Measurements from ENCODE around the gene GABRA4. TPM values are rescaled to one million over a fixed set of nuclear protein-coding genes. Genes with fewer than 3 reads are reported as not detected.

The GABRA4 gene
- not detected in 2 replicates for total RNA-seq

- no peak within 1 kb of the TSS for H3K27ac Mint-ChIP-seq
- H3K36me3 Mint-ChIP-seq (ENCODE audit: low read depth): no peaks in the 10 kb centered on the region
- DNase-seq (ENCODE audit: low spot score): no peak
- H3K4me3 Mint-ChIP-seq (ENCODE audit: low read depth): peak within 1 kb of the TSS; percentile 31
- H3K27me3 Mint-ChIP-seq (ENCODE audit: low read depth): peaks cover 41% of the 10 kb centered on the region
- intact Hi-C loops (cut with micrococcal nuclease): loop anchor here (5.0 kb wide), 1 partner anchor 39 kb away; the partner anchor contains the start of gene GABRB1
- no peaks in the 10 kb centered on the region for H3K9me3 Mint-ChIP-seq
- peaks cover 5% of the 10 kb centered on the region for H3K4me1 Mint-ChIP-seq (ENCODE audit: low read depth)
Measured at GRCh38 chr4:46993075-46994006, at the start of gene GABRA4. GABRA4 (minus strand) TSS chr4:46993581; CDS start chr4:46993424, 157 bp downstream.

- intact Hi-C loops (cut with micrococcal nuclease): no loop called here
- DNase-seq (ENCODE audit: low spot score): no peak
- H3K9me3 Mint-ChIP-seq: no peaks in the 10 kb centered on the region
- peaks cover 3% of the 10 kb centered on the region for H3K27me3 Mint-ChIP-seq (ENCODE audit: low read depth)
- H3K36me3 Mint-ChIP-seq (ENCODE audit: low read depth): no peaks in the 10 kb centered on the region
- H3K4me3 Mint-ChIP-seq (ENCODE audit: low read depth): no peak overlapping the region
- H3K27ac Mint-ChIP-seq: no peak overlapping the region
- H3K4me1 Mint-ChIP-seq (ENCODE audit: low read depth): no peaks in the 10 kb centered on the region
Measured at GRCh38 chr4:47040828-47041227, 47.4 kb upstream of the GABRA4 start.

GRCh38 chr4:47038263-47038662 lies 44.9 kb upstream of the GABRA4 start:
- H3K9me3 Mint-ChIP-seq: no peaks in the 10 kb centered on the region
- H3K27me3 Mint-ChIP-seq (ENCODE audit: low read depth): peaks cover 6% of the 10 kb centered on the region
- no peak for DNase-seq (ENCODE audit: low spot score)
- no peaks in the 10 kb centered on the region for H3K4me1 Mint-ChIP-seq (ENCODE audit: low read depth)
- no peak overlapping the region for H3K27ac Mint-ChIP-seq
- intact Hi-C loops (cut with micrococcal nuclease): no loop called here
- no peaks in the 10 kb centered on the region for H3K36me3 Mint-ChIP-seq (ENCODE audit: low read depth)
- no peak overlapping the region for H3K4me3 Mint-ChIP-seq (ENCODE audit: low read depth)

GRCh38 chr4:47032405-47033106 lies 39.2 kb upstream of the GABRA4 start:
- peaks cover 18% of the 10 kb centered on the region for H3K4me1 Mint-ChIP-seq (ENCODE audit: low read depth)
- H3K9me3 Mint-ChIP-seq: no peaks in the 10 kb centered on the region
- H3K27ac Mint-ChIP-seq: no peak overlapping the region
- intact Hi-C loops (cut with micrococcal nuclease): loop anchor here (2.0 to 5.0 kb wide), 3 partner anchors 40 to 188 kb away; partner anchors contain the start of gene GABRA4
- H3K27me3 Mint-ChIP-seq (ENCODE audit: low read depth): peaks cover 30% of the 10 kb centered on the region
- H3K4me3 Mint-ChIP-seq (ENCODE audit: low read depth): peak overlapping the region; percentile 63
- DNase-seq (ENCODE audit: low spot score): peak; percentile 25
- no peaks in the 10 kb centered on the region for H3K36me3 Mint-ChIP-seq (ENCODE audit: low read depth)

GRCh38 chr4:47031751-47032404 lies 38.5 kb upstream of the GABRA4 start:
- Mint-ChIP-seq H3K4me1 (ENCODE audit: low read depth) (peaks cover 18% of the 10 kb centered on the region), H3K27me3 (ENCODE audit: low read depth) (peaks cover 30% of the 10 kb centered on the region), H3K4me3 (ENCODE audit: low read depth) (peak overlapping the region; percentile 63), H3K36me3 (ENCODE audit: low read depth) (no peaks in the 10 kb centered on the region), H3K9me3 (no peaks in the 10 kb centered on the region), H3K27ac (no peak overlapping the region)
- intact Hi-C loops (cut with micrococcal nuclease): loop anchor here (2.0 to 5.0 kb wide), 3 partner anchors 40 to 187 kb away; partner anchors contain the start of gene GABRA4
- DNase-seq (ENCODE audit: low spot score): no peak

- intact Hi-C loops (cut with micrococcal nuclease): loop anchor here (5.0 kb wide), 1 partner anchor 39 kb away; the partner anchor contains the start of gene GABRA4
- Mint-ChIP-seq H3K4me3 (ENCODE audit: low read depth) (peak within 1 kb of the TSS; percentile 63), H3K36me3 (ENCODE audit: low read depth) (no peaks in the 10 kb centered on the region), H3K27ac (no peak within 1 kb of the TSS), H3K27me3 (ENCODE audit: low read depth) (peaks cover 30% of the 10 kb centered on the region), H3K9me3 (no peaks in the 10 kb centered on the region), H3K4me1 (ENCODE audit: low read depth) (peaks cover 18% of the 10 kb centered on the region)
- no peak for DNase-seq (ENCODE audit: low spot score)
Measured at GRCh38 chr4:47031011-47031678, 37.8 kb upstream of the GABRA4 start, which contains the start of gene GABRB1. GABRB1 (plus strand) TSS chr4:47031567.

- intact Hi-C loops (cut with micrococcal nuclease): no loop called here
- Mint-ChIP-seq H3K4me3 (ENCODE audit: low read depth) (no peak overlapping the region), H3K36me3 (ENCODE audit: low read depth) (no peaks in the 10 kb centered on the region), H3K27me3 (ENCODE audit: low read depth) (peaks cover 8% of the 10 kb centered on the region), H3K9me3 (no peaks in the 10 kb centered on the region), H3K27ac (no peak overlapping the region), H3K4me1 (ENCODE audit: low read depth) (peaks cover 2% of the 10 kb centered on the region)
- no peak for DNase-seq (ENCODE audit: low spot score)
Measured at GRCh38 chr4:47017494-47017893, 24.1 kb upstream of the GABRA4 start.

- DNase-seq (ENCODE audit: low spot score): no peak
- Mint-ChIP-seq H3K4me1 (ENCODE audit: low read depth) (peaks cover 2% of the 10 kb centered on the region), H3K4me3 (ENCODE audit: low read depth) (no peak overlapping the region), H3K36me3 (ENCODE audit: low read depth) (no peaks in the 10 kb centered on the region), H3K27me3 (ENCODE audit: low read depth) (peaks cover 6% of the 10 kb centered on the region), H3K27ac (no peak overlapping the region), H3K9me3 (no peaks in the 10 kb centered on the region)
- intact Hi-C loops (cut with micrococcal nuclease): no loop called here
Measured at GRCh38 chr4:47017081-47017480, 23.7 kb upstream of the GABRA4 start.

GRCh38 chr4:47013373-47013772 lies 20.0 kb upstream of the GABRA4 start:
- Mint-ChIP-seq H3K9me3 (peaks cover 12% of the 10 kb centered on the region), H3K36me3 (ENCODE audit: low read depth) (no peaks in the 10 kb centered on the region), H3K27ac (no peak overlapping the region), H3K4me3 (ENCODE audit: low read depth) (no peak overlapping the region), H3K27me3 (ENCODE audit: low read depth) (peaks cover 3% of the 10 kb centered on the region), H3K4me1 (ENCODE audit: low read depth) (peaks cover 10% of the 10 kb centered on the region)
- intact Hi-C loops (cut with micrococcal nuclease): no loop called here
- DNase-seq (ENCODE audit: low spot score): no peak

- peaks cover 12% of the 10 kb centered on the region for H3K9me3 Mint-ChIP-seq
- H3K4me3 Mint-ChIP-seq (ENCODE audit: low read depth): no peak overlapping the region
- H3K4me1 Mint-ChIP-seq (ENCODE audit: low read depth): peaks cover 8% of the 10 kb centered on the region
- intact Hi-C loops (cut with micrococcal nuclease): no loop called here
- DNase-seq (ENCODE audit: low spot score): no peak
- H3K27ac Mint-ChIP-seq: no peak overlapping the region
- no peaks in the 10 kb centered on the region for H3K36me3 Mint-ChIP-seq (ENCODE audit: low read depth)
- peaks cover 3% of the 10 kb centered on the region for H3K27me3 Mint-ChIP-seq (ENCODE audit: low read depth)
Measured at GRCh38 chr4:47012676-47013075, 19.3 kb upstream of the GABRA4 start.

GRCh38 chr4:47010912-47011446 lies 17.6 kb upstream of the GABRA4 start:
- H3K4me1 Mint-ChIP-seq (ENCODE audit: low read depth): peaks cover 8% of the 10 kb centered on the region
- peaks cover 12% of the 10 kb centered on the region for H3K9me3 Mint-ChIP-seq
- H3K36me3 Mint-ChIP-seq (ENCODE audit: low read depth): no peaks in the 10 kb centered on the region
- H3K4me3 Mint-ChIP-seq (ENCODE audit: low read depth): no peak overlapping the region
- no peak for DNase-seq (ENCODE audit: low spot score)
- H3K27ac Mint-ChIP-seq: no peak overlapping the region
- H3K27me3 Mint-ChIP-seq (ENCODE audit: low read depth): peaks cover 3% of the 10 kb centered on the region
- intact Hi-C loops (cut with micrococcal nuclease): no loop called here

Data from activated T-helper 2 cell treated with anti-CD3 and anti-CD28 coated beads, Interferon-gamma antibody, Interleukin-2, Interleukin-4, amounts not matched to agents 10 μg/mL and 5 μg/mL and 100 μg/mL, durations not matched to agents 14 hours and 24 hours and 36 hours (primary cell).